ENCODE data around the gene RNF213. TPM values are rescaled to one million over a fixed set of nuclear protein-coding genes. Genes with fewer than 3 reads are reported as not detected.
A peak's percentile ranks its signal among the peaks of the same experiment; 100 is the strongest.

Gene RNF213
- total RNA-seq, 1 donor from 2014 or later, result 29.6 TPM

- peaks cover 3% of the 10 kb centered on the region for H3K36me3 Mint-ChIP-seq (ENCODE audit: low read depth)
- peak overlapping the region; percentile 97 for H3K4me3 Mint-ChIP-seq
- TF ChIP-seq, protein P1, sequence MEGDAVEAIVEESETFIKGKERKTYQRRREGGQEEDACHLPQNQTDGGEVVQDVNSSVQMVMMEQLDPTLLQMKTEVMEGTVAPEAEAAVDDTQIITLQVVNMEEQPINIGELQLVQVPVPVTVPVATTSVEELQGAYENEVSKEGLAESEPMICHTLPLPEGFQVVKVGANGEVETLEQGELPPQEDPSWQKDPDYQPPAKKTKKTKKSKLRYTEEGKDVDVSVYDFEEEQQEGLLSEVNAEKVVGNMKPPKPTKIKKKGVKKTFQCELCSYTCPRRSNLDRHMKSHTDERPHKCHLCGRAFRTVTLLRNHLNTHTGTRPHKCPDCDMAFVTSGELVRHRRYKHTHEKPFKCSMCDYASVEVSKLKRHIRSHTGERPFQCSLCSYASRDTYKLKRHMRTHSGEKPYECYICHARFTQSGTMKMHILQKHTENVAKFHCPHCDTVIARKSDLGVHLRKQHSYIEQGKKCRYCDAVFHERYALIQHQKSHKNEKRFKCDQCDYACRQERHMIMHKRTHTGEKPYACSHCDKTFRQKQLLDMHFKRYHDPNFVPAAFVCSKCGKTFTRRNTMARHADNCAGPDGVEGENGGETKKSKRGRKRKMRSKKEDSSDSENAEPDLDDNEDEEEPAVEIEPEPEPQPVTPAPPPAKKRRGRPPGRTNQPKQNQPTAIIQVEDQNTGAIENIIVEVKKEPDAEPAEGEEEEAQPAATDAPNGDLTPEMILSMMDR (conservative IDR thresholded peaks at IDR 0.05), result no peak
- H3K27me3 Mint-ChIP-seq (ENCODE audit: low read depth), result peaks cover 27% of the 10 kb centered on the region
- H3K4me1 Mint-ChIP-seq, result peaks cover 39% of the 10 kb centered on the region
- DNase-seq (ENCODE audit: low read depth, low spot score), result no peak
- peak overlapping the region; percentile 97 for H3K27ac Mint-ChIP-seq (ENCODE audit: unreplicated experiment)
- H3K9me3 Mint-ChIP-seq, result no peaks in the 10 kb centered on the region
Observed at GRCh38 chr17:80415626-80416137, 155.0 kb downstream of the RNF213 start.

GRCh38 chr17:80416260-80416939, 155.7 kb downstream of the RNF213 start:
- peaks cover 39% of the 10 kb centered on the region for H3K4me1 Mint-ChIP-seq

GRCh38 chr17:80416940-80417293, 156.3 kb downstream of the RNF213 start:
- no peaks in the 10 kb centered on the region for H3K9me3 Mint-ChIP-seq
- peaks cover 39% of the 10 kb centered on the region for H3K4me1 Mint-ChIP-seq
- H3K27me3 Mint-ChIP-seq (ENCODE audit: low read depth), result peaks cover 23% of the 10 kb centered on the region
- H3K4me3 Mint-ChIP-seq, result peak overlapping the region; percentile 97
- peaks cover 3% of the 10 kb centered on the region for H3K36me3 Mint-ChIP-seq (ENCODE audit: low read depth)
- TF ChIP-seq, protein P1 (conservative IDR thresholded peaks at IDR 0.05), result no peak
- H3K27ac Mint-ChIP-seq (ENCODE audit: unreplicated experiment), result peak overlapping the region; percentile 6
- DNase-seq (ENCODE audit: low read depth, low spot score), result no peak

More at GRCh38 chr17:80416260-80416939, 155.7 kb downstream of the RNF213 start:
- DNase-seq (ENCODE audit: low read depth, low spot score), result no peak
- Mint-ChIP-seq H3K4me3 (peak overlapping the region; percentile 97), H3K27me3 (ENCODE audit: low read depth) (peaks cover 27% of the 10 kb centered on the region), H3K27ac (ENCODE audit: unreplicated experiment) (no peak overlapping the region), H3K36me3 (ENCODE audit: low read depth) (peaks cover 3% of the 10 kb centered on the region), H3K9me3 (no peaks in the 10 kb centered on the region)
- TF ChIP-seq, protein P1 (conservative IDR thresholded peaks at IDR 0.05), result no peak

- H3K27ac Mint-ChIP-seq (ENCODE audit: unreplicated experiment), result no peak overlapping the region
- peaks cover 3% of the 10 kb centered on the region for H3K36me3 Mint-ChIP-seq (ENCODE audit: low read depth)
- H3K4me3 Mint-ChIP-seq, result peak overlapping the region; percentile 15
- TF ChIP-seq, protein P1 (conservative IDR thresholded peaks at IDR 0.05), result no peak
- peaks cover 8% of the 10 kb centered on the region for H3K27me3 Mint-ChIP-seq (ENCODE audit: low read depth)
- peaks cover 35% of the 10 kb centered on the region for H3K4me1 Mint-ChIP-seq
- H3K9me3 Mint-ChIP-seq, result no peaks in the 10 kb centered on the region
- DNase-seq (ENCODE audit: low read depth, low spot score), result no peak
Observed at GRCh38 chr17:80418589-80418988, 157.9 kb downstream of the RNF213 start.

DNA sequence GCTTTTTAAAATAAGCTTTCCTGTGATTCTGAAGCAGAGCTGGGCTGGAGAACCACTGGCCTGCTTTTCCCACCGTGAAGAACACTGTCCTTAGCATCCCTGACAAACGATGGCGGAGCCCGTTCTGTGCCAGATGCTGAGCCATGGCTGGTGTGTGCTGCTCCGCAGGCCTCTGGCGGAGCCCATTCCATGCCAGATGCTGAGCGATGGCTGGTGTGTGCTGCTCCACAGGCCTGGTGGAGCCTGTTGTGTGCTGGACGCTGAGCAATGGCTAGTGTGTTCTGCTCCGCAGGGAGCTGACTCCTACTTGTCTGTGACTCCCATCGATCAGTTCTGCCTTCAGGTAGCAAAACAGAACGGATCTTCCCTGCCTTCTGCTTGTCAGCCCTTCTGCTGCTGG, 158.6 kb downstream of the RNF213 start:
- Mint-ChIP-seq H3K27ac (ENCODE audit: unreplicated experiment) (no peak overlapping the region), H3K4me1 (peaks cover 28% of the 10 kb centered on the region)
- no peak for DNase-seq (ENCODE audit: low read depth, low spot score)

More for the DNA sequence above, 158.6 kb downstream of the RNF213 start:
- no peaks in the 10 kb centered on the region for H3K9me3 Mint-ChIP-seq
- peaks cover 3% of the 10 kb centered on the region for H3K36me3 Mint-ChIP-seq (ENCODE audit: low read depth)
- peak overlapping the region; percentile 65 for H3K4me3 Mint-ChIP-seq
- H3K27me3 Mint-ChIP-seq (ENCODE audit: low read depth), result peaks cover 3% of the 10 kb centered on the region
- TF ChIP-seq, protein P1 (conservative IDR thresholded peaks at IDR 0.05), result no peak

Data from neural crest cell (in vitro differentiated cells).